ENCODE data around the gene POFUT2.

Gene POFUT2

DNA sequence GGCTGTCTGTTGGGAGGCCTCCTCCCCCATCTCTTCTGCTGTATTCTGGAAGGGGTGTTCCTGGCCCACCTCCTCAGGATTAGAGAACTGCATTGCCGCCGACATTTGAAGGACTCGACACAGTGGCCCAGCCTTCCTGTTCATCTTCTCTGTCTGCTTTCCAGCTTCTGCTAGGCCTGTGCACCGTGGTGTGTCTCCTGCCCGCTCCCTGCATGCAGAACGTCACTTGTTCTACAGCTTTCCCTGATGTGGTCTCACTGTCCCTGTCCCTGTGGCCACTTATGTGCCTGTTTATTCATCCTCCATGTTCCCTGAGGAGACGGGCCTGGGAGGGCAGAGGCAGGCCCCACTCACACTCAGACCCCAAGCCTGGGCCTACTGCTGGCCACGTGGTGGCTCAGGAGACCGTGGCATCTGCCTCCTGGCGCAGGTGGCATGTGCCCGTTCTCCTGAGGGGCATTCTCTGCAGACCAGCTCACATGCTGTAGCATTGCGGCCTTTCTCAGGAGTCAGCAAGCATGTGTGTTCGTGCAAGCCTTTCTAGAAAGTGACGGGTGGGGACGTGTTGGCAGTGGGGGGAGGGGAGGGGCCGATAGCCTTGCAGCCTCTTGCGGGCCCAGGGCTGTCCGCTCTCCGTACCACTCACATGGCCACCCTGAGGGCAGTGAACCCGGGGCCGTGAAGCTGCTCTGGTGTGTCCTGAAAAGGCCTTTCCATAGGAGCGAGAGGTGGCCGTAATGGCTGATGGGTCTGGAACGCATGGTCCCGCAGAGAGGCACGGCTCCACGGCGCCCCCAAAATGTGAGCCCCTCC lies 35.9 kb downstream of the POFUT2 start:
- ATAC-seq = no peak
- TF ChIP-seq SNAI2 (CRISPR knock-in tag; IDR thresholded peaks at IDR 0.05) (no peak), ZC3H10 (CRISPR knock-in tag; IDR thresholded peaks at IDR 0.05) (no peak), TOX (CRISPR knock-in tag; IDR thresholded peaks at IDR 0.05; ENCODE audit: borderline replicate concordance) (no peak), BACH2 (CRISPR knock-in tag; IDR thresholded peaks at IDR 0.05; ENCODE audit: borderline replicate concordance) (no peak), RARB (CRISPR knock-in tag; IDR thresholded peaks at IDR 0.05) (no peak), PPARA (CRISPR knock-in tag; IDR thresholded peaks at IDR 0.05; ENCODE audit: borderline replicate concordance) (no peak), ARNTL (CRISPR knock-in tag; IDR thresholded peaks at IDR 0.05; ENCODE audit: borderline replicate concordance, low read depth) (no peak), ZFP30 (CRISPR knock-in tag; IDR thresholded peaks at IDR 0.05) (no peak), CREB5 (CRISPR knock-in tag; IDR thresholded peaks at IDR 0.05; ENCODE audit: low read depth) (no peak), GLIS3 (CRISPR knock-in tag; IDR thresholded peaks at IDR 0.05) (no peak), ESRRG (CRISPR knock-in tag; IDR thresholded peaks at IDR 0.05) (no peak), ISL1 (CRISPR knock-in tag; IDR thresholded peaks at IDR 0.05) (no peak), OSR1 (CRISPR knock-in tag; IDR thresholded peaks at IDR 0.05) (no peak)
- TF ChIP-seq, protein P1, sequence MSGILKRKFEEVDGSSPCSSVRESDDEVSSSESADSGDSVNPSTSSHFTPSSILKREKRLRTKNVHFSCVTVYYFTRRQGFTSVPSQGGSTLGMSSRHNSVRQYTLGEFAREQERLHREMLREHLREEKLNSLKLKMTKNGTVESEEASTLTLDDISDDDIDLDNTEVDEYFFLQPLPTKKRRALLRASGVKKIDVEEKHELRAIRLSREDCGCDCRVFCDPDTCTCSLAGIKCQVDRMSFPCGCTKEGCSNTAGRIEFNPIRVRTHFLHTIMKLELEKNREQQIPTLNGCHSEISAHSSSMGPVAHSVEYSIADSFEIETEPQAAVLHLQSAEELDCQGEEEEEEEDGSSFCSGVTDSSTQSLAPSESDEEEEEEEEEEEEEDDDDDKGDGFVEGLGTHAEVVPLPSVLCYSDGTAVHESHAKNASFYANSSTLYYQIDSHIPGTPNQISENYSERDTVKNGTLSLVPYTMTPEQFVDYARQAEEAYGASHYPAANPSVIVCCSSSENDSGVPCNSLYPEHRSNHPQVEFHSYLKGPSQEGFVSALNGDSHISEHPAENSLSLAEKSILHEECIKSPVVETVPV (CRISPR knock-in tag; IDR thresholded peaks at IDR 0.05) = no peak

DNA sequence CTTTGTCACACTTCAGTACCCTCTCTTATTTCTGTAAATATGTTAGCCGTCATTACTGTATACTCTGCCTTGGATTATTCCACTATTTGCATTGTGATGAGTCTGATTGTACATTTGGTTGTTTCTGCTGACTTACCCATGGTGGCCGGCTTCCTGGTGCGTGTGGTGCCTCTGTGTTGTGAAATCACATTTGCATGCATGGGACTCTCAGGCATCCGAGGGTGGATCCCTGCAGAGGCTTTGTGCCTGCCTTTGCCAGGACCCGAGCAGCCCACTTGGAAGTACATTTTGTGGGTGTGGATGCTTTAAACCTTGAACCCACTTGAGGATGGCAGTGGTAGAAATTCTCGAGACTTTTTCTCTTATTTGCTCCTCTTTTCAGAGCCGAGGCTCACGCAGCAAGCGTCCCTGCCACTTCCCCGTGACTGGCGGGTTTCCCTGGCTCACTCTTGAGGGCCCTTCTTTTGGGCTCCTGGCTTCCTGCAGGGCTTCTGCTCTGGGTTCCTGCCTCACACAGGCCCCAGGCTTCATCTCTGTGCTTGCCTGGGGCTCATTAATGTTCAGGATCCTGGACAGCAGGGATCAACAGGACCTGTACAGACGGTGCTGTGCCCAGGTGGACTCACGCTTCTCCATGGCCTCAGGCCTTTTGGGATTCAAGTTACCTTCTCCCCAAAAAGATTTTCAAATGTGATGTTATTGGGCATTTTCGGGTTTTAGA lies 36.6 kb downstream of the POFUT2 start:
- TF ChIP-seq, protein P2, sequence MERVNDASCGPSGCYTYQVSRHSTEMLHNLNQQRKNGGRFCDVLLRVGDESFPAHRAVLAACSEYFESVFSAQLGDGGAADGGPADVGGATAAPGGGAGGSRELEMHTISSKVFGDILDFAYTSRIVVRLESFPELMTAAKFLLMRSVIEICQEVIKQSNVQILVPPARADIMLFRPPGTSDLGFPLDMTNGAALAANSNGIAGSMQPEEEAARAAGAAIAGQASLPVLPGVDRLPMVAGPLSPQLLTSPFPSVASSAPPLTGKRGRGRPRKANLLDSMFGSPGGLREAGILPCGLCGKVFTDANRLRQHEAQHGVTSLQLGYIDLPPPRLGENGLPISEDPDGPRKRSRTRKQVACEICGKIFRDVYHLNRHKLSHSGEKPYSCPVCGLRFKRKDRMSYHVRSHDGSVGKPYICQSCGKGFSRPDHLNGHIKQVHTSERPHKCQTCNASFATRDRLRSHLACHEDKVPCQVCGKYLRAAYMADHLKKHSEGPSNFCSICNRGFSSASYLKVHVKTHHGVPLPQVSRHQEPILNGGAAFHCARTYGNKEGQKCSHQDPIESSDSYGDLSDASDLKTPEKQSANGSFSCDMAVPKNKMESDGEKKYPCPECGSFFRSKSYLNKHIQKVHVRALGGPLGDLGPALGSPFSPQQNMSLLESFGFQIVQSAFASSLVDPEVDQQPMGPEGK (CRISPR knock-in tag; IDR thresholded peaks at IDR 0.05; ENCODE audit: borderline replicate concordance) = no peak
- TF ChIP-seq ZC3H10 (CRISPR knock-in tag; IDR thresholded peaks at IDR 0.05) (no peak), SNAI2 (CRISPR knock-in tag; IDR thresholded peaks at IDR 0.05) (no peak), ESRRG (CRISPR knock-in tag; IDR thresholded peaks at IDR 0.05) (no peak), ZNF565 (CRISPR knock-in tag; conservative IDR thresholded peaks at IDR 0.05; ENCODE audit: low read depth) (no peak), ZNF8 (CRISPR knock-in tag; IDR thresholded peaks at IDR 0.05) (no peak), ZFP3 (CRISPR knock-in tag; IDR thresholded peaks at IDR 0.05) (no peak), ARNTL (CRISPR knock-in tag; IDR thresholded peaks at IDR 0.05; ENCODE audit: borderline replicate concordance, low read depth) (no peak), ZNF70 (CRISPR knock-in tag; IDR thresholded peaks at IDR 0.05) (no peak)
- TF ChIP-seq, protein P3, sequence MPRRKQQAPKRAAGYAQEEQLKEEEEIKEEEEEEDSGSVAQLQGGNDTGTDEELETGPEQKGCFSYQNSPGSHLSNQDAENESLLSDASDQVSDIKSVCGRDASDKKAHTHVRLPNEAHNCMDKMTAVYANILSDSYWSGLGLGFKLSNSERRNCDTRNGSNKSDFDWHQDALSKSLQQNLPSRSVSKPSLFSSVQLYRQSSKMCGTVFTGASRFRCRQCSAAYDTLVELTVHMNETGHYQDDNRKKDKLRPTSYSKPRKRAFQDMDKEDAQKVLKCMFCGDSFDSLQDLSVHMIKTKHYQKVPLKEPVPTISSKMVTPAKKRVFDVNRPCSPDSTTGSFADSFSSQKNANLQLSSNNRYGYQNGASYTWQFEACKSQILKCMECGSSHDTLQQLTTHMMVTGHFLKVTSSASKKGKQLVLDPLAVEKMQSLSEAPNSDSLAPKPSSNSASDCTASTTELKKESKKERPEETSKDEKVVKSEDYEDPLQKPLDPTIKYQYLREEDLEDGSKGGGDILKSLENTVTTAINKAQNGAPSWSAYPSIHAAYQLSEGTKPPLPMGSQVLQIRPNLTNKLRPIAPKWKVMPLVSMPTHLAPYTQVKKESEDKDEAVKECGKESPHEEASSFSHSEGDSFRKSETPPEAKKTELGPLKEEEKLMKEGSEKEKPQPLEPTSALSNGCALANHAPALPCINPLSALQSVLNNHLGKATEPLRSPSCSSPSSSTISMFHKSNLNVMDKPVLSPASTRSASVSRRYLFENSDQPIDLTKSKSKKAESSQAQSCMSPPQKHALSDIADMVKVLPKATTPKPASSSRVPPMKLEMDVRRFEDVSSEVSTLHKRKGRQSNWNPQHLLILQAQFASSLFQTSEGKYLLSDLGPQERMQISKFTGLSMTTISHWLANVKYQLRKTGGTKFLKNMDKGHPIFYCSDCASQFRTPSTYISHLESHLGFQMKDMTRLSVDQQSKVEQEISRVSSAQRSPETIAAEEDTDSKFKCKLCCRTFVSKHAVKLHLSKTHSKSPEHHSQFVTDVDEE (CRISPR knock-in tag; IDR thresholded peaks at IDR 0.05) = no peak

DNA sequence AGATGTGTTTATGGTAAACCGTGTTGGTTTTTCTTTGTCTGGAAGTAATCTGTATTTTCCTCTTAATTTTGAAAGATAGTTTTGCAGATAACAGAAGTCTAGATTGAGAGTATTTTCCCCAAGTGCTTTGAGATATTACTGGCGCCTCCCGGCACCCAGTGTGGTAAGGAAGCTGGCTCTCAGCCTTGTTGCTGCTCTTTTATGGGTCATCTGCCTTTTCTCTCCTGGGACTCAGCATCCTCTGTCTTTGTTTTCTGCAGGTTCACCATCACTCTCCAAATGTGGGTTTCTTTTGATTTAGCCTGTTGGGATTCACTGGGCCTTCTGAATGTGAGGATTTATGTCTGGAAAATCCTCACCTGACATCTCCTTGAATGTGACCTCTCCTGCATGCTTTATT lies 37.4 kb downstream of the POFUT2 start:
- no peak for ATAC-seq
- TF ChIP-seq PPARA (CRISPR knock-in tag; IDR thresholded peaks at IDR 0.05; ENCODE audit: borderline replicate concordance) (no peak), CSDC2 (CRISPR knock-in tag; IDR thresholded peaks at IDR 0.05) (no peak), BACH2 (CRISPR knock-in tag; IDR thresholded peaks at IDR 0.05; ENCODE audit: borderline replicate concordance) (no peak), ZNF565 (CRISPR knock-in tag; conservative IDR thresholded peaks at IDR 0.05; ENCODE audit: low read depth) (no peak), ZFP3 (CRISPR knock-in tag; IDR thresholded peaks at IDR 0.05) (no peak), ISL1 (CRISPR knock-in tag; IDR thresholded peaks at IDR 0.05) (no peak), ZNF8 (CRISPR knock-in tag; IDR thresholded peaks at IDR 0.05) (no peak), TOX (CRISPR knock-in tag; IDR thresholded peaks at IDR 0.05; ENCODE audit: borderline replicate concordance) (no peak), GLIS3 (CRISPR knock-in tag; IDR thresholded peaks at IDR 0.05) (no peak), ARNTL (CRISPR knock-in tag; IDR thresholded peaks at IDR 0.05; ENCODE audit: borderline replicate concordance, low read depth) (no peak)
- TF ChIP-seq, protein P1 (CRISPR knock-in tag; IDR thresholded peaks at IDR 0.05) = no peak
- TF ChIP-seq, protein P2 (CRISPR knock-in tag; IDR thresholded peaks at IDR 0.05; ENCODE audit: borderline replicate concordance) = no peak

More for the DNA sequence above, 36.6 kb downstream of the POFUT2 start:
- no peak for ATAC-seq
